GM18907 (cell line): ENCODE data around the gene SPOCK1.

Experiments used
- ATAC-seq: cut with Tn5 transposase; IDR thresholded peaks from one replicate; pipeline ENCODE4 v1.9.1; 2021; ENCODE audit warnings: mild to moderate bottlenecking, moderate library complexity; ENCODE audit not compliant: unreplicated experiment

The SPOCK1 gene

GRCh38 chr5:137206030-137206715, 293.0 kb downstream of the SPOCK1 start:
- ATAC-seq: no peak

DNA sequence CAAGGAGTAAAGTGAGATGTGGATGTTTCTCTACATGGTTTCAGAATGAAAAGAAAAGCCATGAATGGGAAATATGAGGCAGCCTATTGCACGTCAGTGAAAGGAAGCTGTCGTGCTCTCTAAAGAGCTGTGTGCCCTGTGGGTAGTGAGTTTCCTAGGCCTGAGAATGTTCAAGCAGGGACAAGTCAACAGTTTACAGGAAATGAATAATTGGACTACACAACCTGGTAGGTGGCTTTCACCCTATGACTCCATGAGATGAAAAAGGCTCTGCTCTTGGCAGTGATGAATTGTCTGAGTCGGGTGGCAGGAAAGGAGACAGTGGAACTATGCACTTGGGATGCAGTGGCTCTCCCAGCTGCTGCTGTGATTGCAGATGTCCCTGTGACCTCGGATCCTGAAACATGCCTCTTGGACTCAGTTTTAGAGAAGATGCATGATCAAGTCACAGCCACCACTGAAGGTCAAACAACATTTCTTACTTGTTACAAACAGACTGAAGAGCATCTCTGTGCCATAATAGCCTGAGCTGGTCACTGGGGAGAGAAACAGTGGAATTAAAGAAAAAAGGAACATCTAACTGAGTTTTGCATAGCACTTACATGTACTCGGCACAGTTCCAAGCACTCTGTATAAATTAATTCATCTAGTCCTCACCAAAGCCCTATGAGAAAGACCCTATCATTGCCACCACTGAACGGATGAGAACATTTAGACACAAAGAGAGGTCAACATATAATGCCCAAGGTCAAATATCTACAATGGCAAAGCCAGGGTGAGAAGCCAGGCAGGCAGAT, 293.7 kb downstream of the SPOCK1 start:
- no peak for ATAC-seq

DNA sequence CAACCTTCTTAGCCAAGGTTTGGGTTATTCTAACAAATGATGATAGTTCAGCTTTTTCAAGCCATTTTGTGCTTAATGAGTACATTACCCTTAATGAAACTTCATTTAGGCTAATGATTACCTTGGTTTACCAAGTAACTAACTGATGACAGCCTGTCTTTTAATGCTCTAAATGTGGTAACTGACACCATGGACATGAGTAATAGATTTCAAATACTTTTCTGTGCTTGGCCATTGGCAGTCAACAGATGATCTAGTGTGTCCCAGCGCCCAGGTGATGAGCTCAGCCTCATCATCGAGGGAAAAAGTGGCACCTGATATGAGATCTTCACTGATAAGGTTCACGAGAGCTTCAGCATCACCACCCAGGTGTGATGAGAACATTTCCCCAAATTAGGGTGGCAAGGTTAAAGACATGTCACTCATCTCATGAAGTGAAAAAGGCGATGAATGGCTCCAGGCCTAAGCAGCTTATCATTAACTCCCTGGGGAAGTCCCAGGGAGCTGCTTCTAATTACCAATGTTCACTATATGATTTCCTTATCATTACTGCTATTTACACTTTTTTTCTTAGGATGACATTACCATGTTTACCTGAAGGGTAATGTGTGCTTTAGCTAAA, 296.0 kb downstream of the SPOCK1 start:
- peak; percentile 73 for ATAC-seq

DNA sequence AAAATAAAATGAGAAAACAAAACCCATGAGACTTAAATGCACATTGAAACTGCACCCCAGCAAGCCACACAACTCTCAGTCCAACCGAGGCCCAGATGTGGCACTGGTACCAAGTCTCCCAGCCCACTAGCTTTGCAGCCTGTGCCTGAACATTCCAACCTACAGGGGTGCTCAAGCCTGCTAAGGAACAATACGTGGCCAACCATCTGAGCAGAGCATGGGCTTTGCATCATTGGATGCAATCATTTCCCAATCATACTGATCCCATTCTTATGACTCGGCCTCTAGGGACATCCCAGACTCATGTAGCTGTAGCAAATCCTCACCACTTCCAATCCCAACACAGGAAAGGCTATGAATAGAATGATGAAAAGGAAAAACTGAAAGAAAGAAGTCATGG, 297.2 kb downstream of the SPOCK1 start:
- no peak for ATAC-seq

GRCh38 chr5:137200906-137201700, 298.0 kb downstream of the SPOCK1 start:
- ATAC-seq: no peak

DNA sequence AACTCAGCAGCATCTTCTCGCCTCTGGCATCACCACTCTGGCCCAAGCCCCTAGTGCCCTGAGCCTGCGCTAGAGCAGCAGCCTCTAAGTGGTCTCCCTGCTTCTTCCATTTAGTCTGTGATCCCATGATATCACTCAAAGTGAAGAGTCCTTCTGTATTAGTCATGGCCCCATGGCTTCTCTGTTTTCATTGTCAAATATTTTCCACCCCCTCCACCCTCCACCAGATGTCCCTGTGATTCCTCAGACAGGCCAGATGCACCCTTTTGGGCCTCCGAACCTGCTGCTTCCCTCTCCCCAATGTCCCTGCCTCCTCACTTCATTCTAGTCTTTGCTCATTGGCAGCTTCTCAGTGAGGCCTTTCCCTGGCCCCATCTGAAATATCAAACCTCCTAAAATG, 299.2 kb downstream of the SPOCK1 start:
- no peak for ATAC-seq

- no peak for ATAC-seq
Observed at GRCh38 chr5:137199201-137199600, 299.9 kb downstream of the SPOCK1 start.

DNA sequence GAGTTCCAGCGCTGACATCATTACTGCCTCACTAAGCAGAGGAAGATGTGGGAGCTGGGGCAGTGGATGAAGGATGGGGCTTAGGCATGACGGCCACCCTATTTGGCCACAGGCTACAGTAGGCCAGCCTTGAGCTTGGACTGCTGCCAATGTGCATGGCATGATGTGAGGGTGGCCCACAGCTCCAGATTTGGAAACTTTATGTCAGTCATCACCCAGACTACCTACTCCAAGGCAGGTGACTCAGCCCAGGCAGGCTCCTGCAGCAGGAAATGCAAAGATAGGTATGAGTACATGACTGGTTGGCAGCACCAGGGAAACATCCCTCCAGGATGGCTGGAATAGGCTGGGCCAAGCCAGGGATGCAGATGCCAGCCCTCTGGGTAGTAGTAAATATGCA, 303.6 kb downstream of the SPOCK1 start:
- no peak for ATAC-seq

DNA sequence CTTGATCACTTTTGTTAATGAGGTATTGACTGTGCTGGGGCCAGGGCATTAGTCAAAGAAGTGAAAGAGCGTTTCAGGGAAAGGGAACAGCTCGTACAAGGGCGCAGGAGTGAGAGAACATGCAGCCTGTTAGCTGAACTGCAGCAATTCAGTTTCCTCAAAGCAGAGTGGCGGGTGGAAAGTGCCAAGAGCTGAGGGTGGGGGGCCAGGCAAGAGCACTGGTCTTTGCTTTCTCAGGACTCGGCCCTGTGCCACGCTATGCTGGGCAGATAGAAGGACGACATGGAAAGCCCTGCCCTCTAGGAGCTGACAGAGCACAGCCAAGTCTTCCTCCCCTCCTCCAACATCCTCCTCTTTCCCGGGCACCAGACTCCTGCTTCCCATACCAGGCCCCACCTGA, 304.8 kb downstream of the SPOCK1 start:
- ATAC-seq: no peak

DNA sequence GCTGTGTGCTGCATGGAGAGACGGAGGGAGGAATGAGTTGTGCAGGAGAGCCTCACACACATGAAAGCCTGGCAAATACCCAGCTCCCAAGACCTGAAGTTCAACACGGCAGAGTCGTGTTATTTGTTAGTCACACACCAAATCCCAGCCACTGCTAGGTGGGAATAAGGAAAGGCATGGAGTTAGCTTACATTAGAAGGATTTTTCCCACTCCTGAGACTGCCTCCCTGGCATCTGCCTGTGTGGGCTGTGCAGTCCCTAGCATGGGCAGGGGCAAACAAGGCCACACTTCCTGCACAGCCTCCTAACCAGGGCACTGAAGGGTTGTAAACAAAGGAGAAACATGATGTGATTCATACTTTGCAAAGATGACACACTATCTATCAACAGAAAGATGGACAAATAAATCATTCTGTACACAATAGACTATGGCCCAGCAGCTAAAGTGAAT, 306.8 kb downstream of the SPOCK1 start:
- no peak for ATAC-seq

- ATAC-seq: no peak
Observed at GRCh38 chr5:137191179-137191578, 307.9 kb downstream of the SPOCK1 start.

GRCh38 chr5:137190441-137190840, 308.7 kb downstream of the SPOCK1 start:
- no peak for ATAC-seq

DNA sequence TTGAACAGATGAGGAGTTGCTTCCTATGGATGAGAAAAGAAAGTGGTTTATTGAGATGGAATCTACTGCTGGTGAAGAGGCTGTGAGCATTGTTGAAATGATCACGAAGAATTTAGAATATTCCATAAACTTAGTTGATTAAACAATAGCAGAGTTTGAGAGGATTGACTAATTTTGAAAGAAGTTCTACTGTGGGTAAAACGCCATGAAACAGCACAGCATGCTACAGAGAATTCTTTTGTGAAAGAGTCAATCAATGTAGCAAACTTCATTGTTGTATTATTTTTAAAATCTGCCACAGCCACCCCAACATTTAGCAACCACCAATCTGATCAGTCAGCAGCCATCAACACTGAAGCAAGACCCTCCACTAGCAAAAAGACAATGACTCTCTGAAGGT, 309.1 kb downstream of the SPOCK1 start:
- ATAC-seq: no peak

- ATAC-seq: no peak
Observed at GRCh38 chr5:137188566-137188965, 310.6 kb downstream of the SPOCK1 start.

DNA sequence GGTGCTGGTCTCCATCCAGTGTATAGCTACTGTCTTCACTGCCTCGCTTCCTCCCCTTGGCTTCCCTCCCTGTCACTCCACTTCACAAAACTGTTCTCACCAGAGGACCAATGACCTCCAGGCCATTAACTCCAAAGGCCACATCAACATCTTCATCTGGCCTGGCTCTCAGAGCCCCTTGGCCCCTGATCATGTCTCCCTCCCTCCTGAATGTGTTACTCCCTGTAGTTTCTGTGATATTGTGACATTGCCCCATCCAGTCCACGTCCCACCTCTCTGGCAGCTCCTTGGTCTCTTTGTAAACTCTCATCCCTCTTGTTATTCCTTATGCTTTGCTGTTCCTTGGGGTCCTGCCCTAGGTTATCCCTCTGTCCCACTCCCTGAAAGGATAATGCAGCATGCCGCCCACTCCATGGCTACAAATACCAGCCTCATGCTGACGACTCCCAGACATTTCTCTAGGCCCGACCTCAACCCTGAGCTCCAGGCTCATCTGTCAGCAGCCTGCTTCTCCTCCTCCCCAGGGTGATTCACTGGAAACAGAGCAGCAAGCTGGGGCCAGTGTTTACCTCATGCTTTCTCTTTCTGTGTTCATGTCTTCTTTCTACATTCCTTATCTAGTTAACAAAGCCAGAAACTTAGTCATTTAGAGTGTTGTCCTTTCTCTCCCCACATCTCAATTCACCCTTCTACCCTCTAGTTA, 312.2 kb downstream of the SPOCK1 start:
- ATAC-seq: no peak

DNA sequence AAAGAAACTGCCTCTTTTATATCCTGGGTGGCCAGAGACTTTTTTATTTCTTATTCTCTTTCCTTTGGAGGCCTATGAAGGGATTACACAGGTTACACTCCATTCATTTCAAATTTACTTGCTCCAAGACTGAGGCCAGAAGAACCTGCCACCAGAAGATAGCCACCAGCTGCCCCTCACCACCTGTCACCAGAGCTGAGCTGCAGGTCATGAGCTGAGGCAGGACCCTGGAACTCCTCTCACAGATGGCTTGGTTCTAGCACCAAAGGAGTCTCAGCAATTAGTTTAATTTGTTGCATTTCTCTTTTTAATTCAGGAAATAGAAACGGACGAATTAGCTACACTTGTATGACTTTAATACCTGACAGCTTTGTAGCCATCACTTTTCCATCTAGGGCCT, 313.9 kb downstream of the SPOCK1 start:
- no peak for ATAC-seq

- no peak for ATAC-seq
Observed at GRCh38 chr5:137184734-137185133, 314.4 kb downstream of the SPOCK1 start.

GRCh38 chr5:137182576-137182975, 316.6 kb downstream of the SPOCK1 start:
- ATAC-seq: no peak

- ATAC-seq: no peak
Observed at GRCh38 chr5:137181667-137182066, 317.5 kb downstream of the SPOCK1 start.

GRCh38 chr5:137179203-137179602, 319.9 kb downstream of the SPOCK1 start:
- ATAC-seq: no peak

GRCh38 chr5:137176609-137177008, 322.5 kb downstream of the SPOCK1 start:
- ATAC-seq: no peak
